ACC112 (cell line): ENCODE measurements around the gene OPN4.

Experiments used
- H2AFZ ChIP-seq: fragments of 200-600 bp; sonication (generic); one replicate; pipeline ENCODE4 v1.6.0; 2017; ENCODE audit warnings: antibody characterized with exemption, low read length; ENCODE audit not compliant: unreplicated experiment
- H3K27ac ChIP-seq: fragments of 200-600 bp; sonication (generic); 2 replicates; pipeline ENCODE4 v1.5.1; 2014; ENCODE audit warnings: low read depth, mild to moderate bottlenecking, antibody characterized with exemption, low read length, moderate library complexity
- H3K27me3 ChIP-seq: fragments of 200-600 bp; sonication (generic); 2 replicates; pipeline ENCODE4 v1.6.1; 2014; ENCODE audit warnings: mild to moderate bottlenecking, antibody characterized with exemption, low read length, moderate library complexity, mixed read lengths; ENCODE audit not compliant: insufficient read depth
- H3K36me3 ChIP-seq: fragments of 200-600 bp; sonication (generic); 2 replicates; pipeline ENCODE4 v1.6.1; 2016; ENCODE audit warnings: mild to moderate bottlenecking, antibody characterized with exemption, low read length, moderate library complexity, mixed read lengths; ENCODE audit not compliant: insufficient read depth
- H3K4me1 ChIP-seq: fragments of 200-600 bp; sonication (generic); one replicate; pipeline ENCODE4 v1.6.1; 2016; ENCODE audit warnings: low read length, mixed read lengths; ENCODE audit not compliant: insufficient read depth, unreplicated experiment, control insufficient read depth
- H3K4me3 ChIP-seq: fragments of 200-600 bp; sonication (generic); 2 replicates; pipeline ENCODE4 v1.5.1; 2014; ENCODE audit warnings: mild to moderate bottlenecking, low read depth, low read length
- H3K79me2 ChIP-seq: fragments of 200-600 bp; sonication (generic); one replicate; pipeline ENCODE4 v1.6.0; 2016; ENCODE audit warnings: low read length; ENCODE audit not compliant: control insufficient read depth, unreplicated experiment, insufficient read depth

Gene OPN4

GRCh38 chr10:86670290-86670811 lies 16.0 kb downstream of the OPN4 start:
- Histone ChIP-seq H3K4me1 (peaks cover 12% of the 10 kb centered on the region), H3K27me3 (no peaks in the 10 kb centered on the region), H3K36me3 (no peaks in the 10 kb centered on the region), H3K27ac (no peak overlapping the region), H2AFZ (no peak overlapping the region), H3K4me3 (no peak overlapping the region), H3K79me2 (no peaks in the 10 kb centered on the region)

- no peaks in the 10 kb centered on the region for H3K79me2 ChIP-seq
- no peaks in the 10 kb centered on the region for H3K27me3 ChIP-seq
- H2AFZ ChIP-seq: no peak overlapping the region
- no peak overlapping the region for H3K27ac ChIP-seq
- H3K4me3 ChIP-seq: no peak overlapping the region
- H3K36me3 ChIP-seq: no peaks in the 10 kb centered on the region
- H3K4me1 ChIP-seq: peaks cover 12% of the 10 kb centered on the region
Observed at GRCh38 chr10:86670876-86671275, 16.5 kb downstream of the OPN4 start.

GRCh38 chr10:86671419-86671818 lies 17.1 kb downstream of the OPN4 start:
- no peaks in the 10 kb centered on the region for H3K27me3 ChIP-seq
- peaks cover 12% of the 10 kb centered on the region for H3K4me1 ChIP-seq
- H2AFZ ChIP-seq: no peak overlapping the region
- H3K27ac ChIP-seq: no peak overlapping the region
- H3K36me3 ChIP-seq: no peaks in the 10 kb centered on the region
- H3K4me3 ChIP-seq: no peak overlapping the region
- H3K79me2 ChIP-seq: no peaks in the 10 kb centered on the region

- H3K79me2 ChIP-seq: no peaks in the 10 kb centered on the region
- no peaks in the 10 kb centered on the region for H3K36me3 ChIP-seq
- no peak overlapping the region for H2AFZ ChIP-seq
- H3K4me1 ChIP-seq: peaks cover 12% of the 10 kb centered on the region
- H3K4me3 ChIP-seq: no peak overlapping the region
- no peak overlapping the region for H3K27ac ChIP-seq
- no peaks in the 10 kb centered on the region for H3K27me3 ChIP-seq
Observed at GRCh38 chr10:86671985-86672710, 17.8 kb downstream of the OPN4 start.

GRCh38 chr10:86673216-86673826 lies 19.0 kb downstream of the OPN4 start:
- Histone ChIP-seq H3K27ac (no peak overlapping the region), H3K79me2 (no peaks in the 10 kb centered on the region), H3K4me1 (peaks cover 7% of the 10 kb centered on the region), H3K27me3 (no peaks in the 10 kb centered on the region), H2AFZ (no peak overlapping the region), H3K4me3 (no peak overlapping the region), H3K36me3 (no peaks in the 10 kb centered on the region)

GRCh38 chr10:86673827-86674581 lies 19.7 kb downstream of the OPN4 start:
- Histone ChIP-seq H2AFZ (no peak overlapping the region), H3K79me2 (no peaks in the 10 kb centered on the region), H3K4me1 (peaks cover under 1% of the 10 kb centered on the region)

GRCh38 chr10:86674912-86675311 lies 20.6 kb downstream of the OPN4 start:
- Histone ChIP-seq H3K27ac (no peak overlapping the region), H3K4me1 (no peaks in the 10 kb centered on the region), H3K27me3 (no peaks in the 10 kb centered on the region), H3K79me2 (no peaks in the 10 kb centered on the region), H3K36me3 (no peaks in the 10 kb centered on the region), H3K4me3 (no peak overlapping the region), H2AFZ (no peak overlapping the region)

More at GRCh38 chr10:86673827-86674581, 19.7 kb downstream of the OPN4 start:
- Histone ChIP-seq H3K36me3 (no peaks in the 10 kb centered on the region), H3K4me3 (no peak overlapping the region), H3K27me3 (no peaks in the 10 kb centered on the region), H3K27ac (no peak overlapping the region)

- no peak overlapping the region for H2AFZ ChIP-seq
- no peaks in the 10 kb centered on the region for H3K36me3 ChIP-seq
- H3K27me3 ChIP-seq: no peaks in the 10 kb centered on the region
- H3K27ac ChIP-seq: no peak overlapping the region
- no peaks in the 10 kb centered on the region for H3K79me2 ChIP-seq
- no peaks in the 10 kb centered on the region for H3K4me1 ChIP-seq
- H3K4me3 ChIP-seq: no peak overlapping the region
Observed at GRCh38 chr10:86677374-86677773, 23.0 kb downstream of the OPN4 start.

GRCh38 chr10:86678999-86679792 lies 24.8 kb downstream of the OPN4 start:
- H3K4me1 ChIP-seq: no peaks in the 10 kb centered on the region

GRCh38 chr10:86681047-86681446 lies 26.7 kb downstream of the OPN4 start:
- Histone ChIP-seq H3K4me1 (no peaks in the 10 kb centered on the region), H3K4me3 (no peak overlapping the region), H2AFZ (no peak overlapping the region), H3K27ac (no peak overlapping the region), H3K27me3 (no peaks in the 10 kb centered on the region), H3K36me3 (no peaks in the 10 kb centered on the region), H3K79me2 (no peaks in the 10 kb centered on the region)

More at GRCh38 chr10:86678999-86679792, 24.8 kb downstream of the OPN4 start:
- Histone ChIP-seq H3K36me3 (no peaks in the 10 kb centered on the region), H3K4me3 (no peak overlapping the region), H3K79me2 (no peaks in the 10 kb centered on the region), H3K27me3 (no peaks in the 10 kb centered on the region), H3K27ac (no peak overlapping the region), H2AFZ (no peak overlapping the region)
